ENCODE data around the gene RSU1. TPM values are rescaled to one million over a fixed set of nuclear protein-coding genes. Genes with fewer than 3 reads are reported as not detected.

The RSU1 gene
- total RNA-seq, 1 donor from 2014 or later, result 81.6 TPM

DNA sequence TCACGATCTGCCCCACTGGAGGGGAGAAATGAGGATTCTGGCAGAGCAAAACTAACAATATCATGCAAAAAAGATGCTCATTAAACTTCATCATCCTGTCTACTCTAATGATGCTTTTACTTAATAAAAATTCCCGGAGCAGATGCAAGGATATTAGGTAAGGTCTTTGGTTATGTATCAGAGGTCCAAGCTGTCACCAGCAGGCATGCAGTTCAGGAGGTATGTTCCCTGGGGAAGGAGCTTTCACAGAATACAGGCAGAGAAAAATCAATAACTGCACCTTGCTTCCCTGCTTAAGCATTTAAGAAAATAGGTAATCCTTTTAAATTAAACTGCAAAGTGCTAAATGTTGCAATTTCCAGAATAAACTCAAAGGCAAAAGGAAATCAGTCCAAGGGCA lies 213.9 kb downstream of the RSU1 start:
- TF ChIP-seq, protein P1, sequence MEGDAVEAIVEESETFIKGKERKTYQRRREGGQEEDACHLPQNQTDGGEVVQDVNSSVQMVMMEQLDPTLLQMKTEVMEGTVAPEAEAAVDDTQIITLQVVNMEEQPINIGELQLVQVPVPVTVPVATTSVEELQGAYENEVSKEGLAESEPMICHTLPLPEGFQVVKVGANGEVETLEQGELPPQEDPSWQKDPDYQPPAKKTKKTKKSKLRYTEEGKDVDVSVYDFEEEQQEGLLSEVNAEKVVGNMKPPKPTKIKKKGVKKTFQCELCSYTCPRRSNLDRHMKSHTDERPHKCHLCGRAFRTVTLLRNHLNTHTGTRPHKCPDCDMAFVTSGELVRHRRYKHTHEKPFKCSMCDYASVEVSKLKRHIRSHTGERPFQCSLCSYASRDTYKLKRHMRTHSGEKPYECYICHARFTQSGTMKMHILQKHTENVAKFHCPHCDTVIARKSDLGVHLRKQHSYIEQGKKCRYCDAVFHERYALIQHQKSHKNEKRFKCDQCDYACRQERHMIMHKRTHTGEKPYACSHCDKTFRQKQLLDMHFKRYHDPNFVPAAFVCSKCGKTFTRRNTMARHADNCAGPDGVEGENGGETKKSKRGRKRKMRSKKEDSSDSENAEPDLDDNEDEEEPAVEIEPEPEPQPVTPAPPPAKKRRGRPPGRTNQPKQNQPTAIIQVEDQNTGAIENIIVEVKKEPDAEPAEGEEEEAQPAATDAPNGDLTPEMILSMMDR (IDR thresholded peaks at IDR 0.05), result no peak
- H3K36me3 ChIP-seq, result peaks cover 7% of the 10 kb centered on the region
- H3K9me3 ChIP-seq, result no peaks in the 10 kb centered on the region
- no peaks in the 10 kb centered on the region for H3K27me3 ChIP-seq (ENCODE audit: low read depth)
- H3K27ac ChIP-seq, result no peak overlapping the region
- intact Hi-C loops (cut with DNase I), result no loop called here
- no peaks in the 10 kb centered on the region for H3K4me1 ChIP-seq
- ATAC-seq, result no peak
- H3K4me3 ChIP-seq, result no peak overlapping the region
- DNase-seq, result no peak

DNA sequence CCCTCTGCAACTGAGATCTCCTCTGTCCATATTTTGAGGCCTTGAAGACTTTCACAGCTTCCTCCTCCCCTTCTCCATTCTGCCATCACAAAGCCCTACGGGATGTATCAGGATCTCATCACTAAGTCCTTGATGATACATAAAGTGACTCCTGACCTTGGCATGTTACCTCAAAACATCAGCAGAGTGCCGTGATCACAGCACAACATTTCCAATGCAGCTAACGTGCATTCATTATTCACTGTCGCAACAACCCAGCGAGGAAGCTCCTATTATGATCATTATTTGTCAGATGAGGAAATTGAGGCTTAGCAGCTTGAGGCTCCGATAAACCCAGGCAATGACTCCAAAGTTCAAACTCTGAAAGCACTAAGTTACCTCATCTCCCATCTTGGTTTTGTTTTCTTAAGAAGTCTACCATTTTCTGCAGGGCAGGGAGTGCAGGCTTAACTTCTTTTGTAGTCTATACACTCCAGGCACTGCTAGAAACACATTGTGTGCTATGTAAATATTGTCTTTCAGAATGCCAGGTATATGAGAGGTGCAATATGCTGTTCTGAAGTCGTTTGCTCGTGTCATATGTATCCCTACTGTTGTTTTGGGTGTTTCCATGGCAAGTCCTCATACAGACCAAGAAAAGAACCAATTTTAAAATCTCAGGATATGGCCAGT lies 215.0 kb downstream of the RSU1 start:
- DNase-seq, result no peak

DNA sequence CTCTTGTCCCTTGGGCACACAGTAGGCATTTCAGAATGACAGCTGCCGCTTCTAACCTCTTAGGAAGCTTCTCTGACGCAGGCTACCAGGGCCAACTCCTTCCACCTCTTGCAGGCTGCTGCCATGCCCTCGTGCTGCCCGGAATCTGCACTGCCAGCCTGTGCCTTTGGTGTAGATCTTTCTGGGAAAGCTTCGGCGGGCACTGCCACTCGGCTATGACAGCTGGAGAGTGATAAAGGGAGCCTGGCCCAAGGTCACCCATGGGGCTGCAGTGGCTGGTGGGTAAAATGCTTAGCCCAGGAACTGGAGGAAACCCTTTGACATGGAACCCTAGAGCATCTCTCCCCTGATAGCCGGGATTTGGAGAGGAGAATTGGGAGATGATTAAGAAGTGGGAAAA lies 217.6 kb downstream of the RSU1 start:
- Histone ChIP-seq H3K9me3 (no peaks in the 10 kb centered on the region), H3K27me3 (ENCODE audit: low read depth) (no peaks in the 10 kb centered on the region), H3K4me3 (no peak overlapping the region), H3K36me3 (peaks cover 12% of the 10 kb centered on the region), H3K27ac (no peak overlapping the region), H3K4me1 (no peaks in the 10 kb centered on the region)
- ATAC-seq (no peak), DNase-seq (no peak)
- TF ChIP-seq, protein P1 (IDR thresholded peaks at IDR 0.05), result no peak
- intact Hi-C loops (cut with DNase I), result no loop called here

More for the DNA sequence above, 215.0 kb downstream of the RSU1 start:
- H3K27me3 ChIP-seq (ENCODE audit: low read depth), result no peaks in the 10 kb centered on the region
- TF ChIP-seq, protein P1 (IDR thresholded peaks at IDR 0.05), result no peak
- peaks cover 14% of the 10 kb centered on the region for H3K36me3 ChIP-seq
- H3K4me3 ChIP-seq, result no peak overlapping the region
- H3K27ac ChIP-seq, result no peak overlapping the region
- ATAC-seq, result no peak
- no peaks in the 10 kb centered on the region for H3K9me3 ChIP-seq
- intact Hi-C loops (cut with DNase I), result no loop called here
- H3K4me1 ChIP-seq, result no peaks in the 10 kb centered on the region

DNA sequence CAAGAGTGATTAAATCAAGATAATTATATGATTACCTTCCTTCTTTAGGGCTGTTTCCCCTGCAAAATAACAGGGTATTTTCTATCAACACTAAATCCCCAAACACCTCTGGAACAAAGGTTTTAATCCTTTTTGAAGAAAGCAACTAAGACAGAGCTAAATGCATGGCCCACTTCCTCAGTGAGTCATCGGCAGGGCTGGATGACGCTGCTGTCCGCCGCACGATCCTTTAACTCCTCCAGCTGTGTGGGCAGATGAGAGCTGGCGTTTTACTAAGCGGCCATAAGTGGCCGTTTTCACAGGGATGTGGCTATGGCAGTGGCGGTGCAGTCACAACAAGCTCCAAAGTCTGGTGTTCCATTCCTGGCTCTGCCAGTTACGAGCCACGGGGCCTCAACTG lies 219.6 kb downstream of the RSU1 start:
- H3K4me3 ChIP-seq, result no peak overlapping the region
- H3K27me3 ChIP-seq (ENCODE audit: low read depth), result no peaks in the 10 kb centered on the region
- DNase-seq, result no peak
- no peak for ATAC-seq
- TF ChIP-seq, protein P1 (IDR thresholded peaks at IDR 0.05), result no peak
- H3K9me3 ChIP-seq, result no peaks in the 10 kb centered on the region
- H3K27ac ChIP-seq, result no peak overlapping the region
- intact Hi-C loops (cut with DNase I), result no loop called here
- peaks cover 17% of the 10 kb centered on the region for H3K36me3 ChIP-seq
- no peaks in the 10 kb centered on the region for H3K4me1 ChIP-seq

DNA sequence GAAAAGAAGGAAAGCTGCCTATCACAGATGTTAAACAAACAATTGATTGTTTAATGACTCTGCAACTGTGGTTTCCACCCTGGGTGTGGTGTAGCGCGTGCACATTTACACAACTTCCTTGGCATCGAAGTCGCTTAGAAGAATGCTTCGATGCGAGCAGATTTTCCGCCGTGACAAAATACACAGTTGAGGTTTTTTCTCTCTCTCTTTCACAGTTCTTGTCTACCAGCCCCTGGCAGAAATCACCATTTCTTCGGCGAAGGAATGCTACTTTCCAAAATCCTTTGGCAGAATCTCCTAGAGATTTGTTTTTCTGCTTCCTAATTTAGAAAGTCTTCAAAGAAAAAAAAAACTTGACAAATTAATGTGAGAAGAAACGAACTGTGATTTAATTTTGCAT lies 224.8 kb downstream of the RSU1 start:
- H3K36me3 ChIP-seq, result peaks cover 22% of the 10 kb centered on the region
- H3K27ac ChIP-seq, result no peak overlapping the region
- no peak overlapping the region for H3K4me3 ChIP-seq
- ATAC-seq, result no peak
- no peak for DNase-seq
- no peaks in the 10 kb centered on the region for H3K4me1 ChIP-seq
- H3K9me3 ChIP-seq, result no peaks in the 10 kb centered on the region
- no peaks in the 10 kb centered on the region for H3K27me3 ChIP-seq (ENCODE audit: low read depth)
- TF ChIP-seq, protein P1 (IDR thresholded peaks at IDR 0.05), result no peak
- intact Hi-C loops (cut with DNase I), result no loop called here
